Epithelial cell of esophagus (primary cell): ENCODE data around the gene JPH4.

Experiments used
- DNase-seq: peaks from one replicate; pipeline ENCODE4 v3.0.0; 2010; ENCODE audit warnings: low read depth
- H3K4me3 ChIP-seq: 2 replicates; pipeline ENCODE4 v1.5.1; 2011; ENCODE audit warnings: mild to moderate bottlenecking, low read length, control low read depth
- CTCF ChIP-seq: IDR thresholded peaks from 2 replicates; pipeline ENCODE4 v1.5.1; 2011; ENCODE audit warnings: low read depth, mild to moderate bottlenecking, low read length, control low read depth, inconsistent platforms; ENCODE audit not compliant: insufficient read depth; ENCODE audit errors: missing control alignments

The JPH4 gene

DNA sequence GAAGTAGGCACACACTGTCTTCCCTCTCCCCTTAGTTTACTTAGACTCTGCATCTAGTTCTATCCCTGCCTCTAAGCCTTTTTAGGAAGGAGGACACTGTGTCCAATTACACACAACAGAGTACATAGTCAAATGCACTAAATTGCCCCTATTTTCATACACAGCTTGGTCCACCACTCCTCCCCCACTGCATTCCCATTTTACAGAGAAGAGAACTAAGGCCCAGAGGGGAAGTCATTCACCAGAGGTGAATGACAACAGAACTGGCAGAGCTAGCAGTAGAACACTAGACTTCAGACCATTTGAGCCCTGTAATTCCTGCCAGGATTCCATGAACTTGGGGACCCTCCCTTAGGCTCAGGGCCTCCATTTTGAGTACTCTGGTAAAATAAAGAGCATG lies 1.1 kb upstream of the JPH4 start:
- no peak for DNase-seq
- no peak overlapping the region for H3K4me3 ChIP-seq
- TF ChIP-seq CTCF, result no peak

- no peak overlapping the region for H3K4me3 ChIP-seq
- no peak for DNase-seq
- TF ChIP-seq CTCF, result no peak
Measured at GRCh38 chr14:23579311-23579630, 681 bp upstream of the JPH4 start.

GRCh38 chr14:23577710-23578392 lies 739 bp downstream of the JPH4 start:
- H3K4me3 ChIP-seq, result no peak overlapping the region
- no peak for DNase-seq
- no peak for TF ChIP-seq CTCF

DNA sequence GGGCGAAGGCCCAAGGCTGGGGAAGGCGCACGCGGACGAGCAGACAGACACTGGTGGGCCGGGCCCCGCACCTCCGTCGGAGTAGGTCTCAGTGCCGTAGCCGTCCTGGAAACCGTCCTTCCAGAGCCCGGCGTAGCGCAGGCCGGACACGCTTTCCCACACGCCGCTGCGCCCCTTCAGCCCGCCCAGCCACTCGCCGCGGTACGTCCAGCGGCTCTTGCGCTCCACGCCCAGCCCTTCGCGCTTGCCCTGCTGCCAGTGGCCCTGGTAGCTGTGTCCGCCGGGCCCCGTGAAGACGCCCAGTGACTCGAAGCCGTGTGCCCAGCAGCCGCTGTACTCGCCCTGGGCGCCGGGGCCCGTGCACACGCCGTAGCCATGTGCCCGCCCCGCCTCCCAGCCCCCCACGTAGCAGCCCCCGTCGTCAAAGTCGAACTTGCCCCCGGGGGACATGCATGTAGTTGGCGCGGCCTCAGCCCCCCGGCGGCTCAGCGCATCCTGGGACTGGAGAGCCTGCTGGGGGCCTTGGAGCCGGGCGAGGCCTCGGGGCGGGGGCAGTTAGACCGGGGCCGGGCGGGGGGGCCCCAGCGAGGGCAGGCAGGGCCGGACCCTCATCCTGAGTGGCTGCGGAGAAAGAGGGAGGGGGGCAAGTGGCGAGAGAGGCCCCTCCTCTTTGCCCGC lies 1.4 kb downstream of the JPH4 start:
- no peak for TF ChIP-seq CTCF
- DNase-seq, result no peak
- H3K4me3 ChIP-seq, result no peak overlapping the region

DNA sequence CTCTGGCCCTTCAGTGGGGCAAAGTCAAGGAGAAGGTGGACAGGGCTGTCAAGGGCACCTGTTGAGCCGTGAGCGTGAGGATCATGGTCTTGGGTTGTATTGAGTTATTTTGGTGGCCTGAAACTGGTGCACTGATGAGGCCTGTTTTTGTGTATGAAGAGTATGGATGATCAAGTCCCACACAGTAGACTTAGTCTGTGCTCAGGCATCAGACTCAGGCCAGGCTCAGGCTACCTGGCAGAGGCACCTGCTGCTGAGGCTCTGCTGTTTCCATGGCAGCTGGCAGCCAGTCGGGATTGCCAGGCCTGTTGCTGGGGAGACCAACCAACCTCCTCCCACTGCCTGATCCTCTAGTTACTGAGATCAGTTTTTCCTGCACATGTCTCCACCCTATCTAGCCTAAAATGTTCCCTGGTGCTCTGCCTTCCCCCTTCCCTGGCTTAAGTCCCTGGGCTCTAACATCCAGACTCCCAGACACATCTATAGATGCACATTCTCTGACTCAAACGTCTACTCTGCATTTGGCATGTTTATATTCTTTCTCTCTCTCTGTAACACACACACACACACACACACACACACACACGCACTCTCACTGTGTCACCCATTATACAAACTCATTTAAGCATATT lies 5.1 kb downstream of the JPH4 start:
- H3K4me3 ChIP-seq, result no peak overlapping the region
- no peak for DNase-seq
- TF ChIP-seq CTCF, result no peak

DNA sequence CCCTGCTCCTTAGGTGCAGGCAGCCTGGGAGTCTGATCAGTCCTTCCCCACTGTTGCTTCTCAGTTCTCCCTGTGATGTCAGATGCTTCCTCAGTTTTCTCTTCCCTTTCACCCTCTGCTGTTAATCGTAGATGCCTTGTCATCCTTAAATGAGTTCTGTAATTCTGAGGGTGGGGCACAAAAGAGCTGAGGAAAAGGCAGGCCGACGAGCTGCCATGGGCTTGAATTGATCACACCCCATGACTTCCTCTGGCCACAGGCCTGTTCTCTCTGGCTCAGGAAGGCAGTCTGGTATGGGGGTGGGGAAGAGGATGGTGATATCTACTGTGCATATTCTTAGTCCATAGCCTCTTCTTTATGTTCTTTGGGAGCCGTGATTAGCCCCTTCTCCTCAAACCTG lies 5.8 kb downstream of the JPH4 start:
- TF ChIP-seq CTCF, result no peak
- H3K4me3 ChIP-seq, result no peak overlapping the region
- DNase-seq, result no peak

DNA sequence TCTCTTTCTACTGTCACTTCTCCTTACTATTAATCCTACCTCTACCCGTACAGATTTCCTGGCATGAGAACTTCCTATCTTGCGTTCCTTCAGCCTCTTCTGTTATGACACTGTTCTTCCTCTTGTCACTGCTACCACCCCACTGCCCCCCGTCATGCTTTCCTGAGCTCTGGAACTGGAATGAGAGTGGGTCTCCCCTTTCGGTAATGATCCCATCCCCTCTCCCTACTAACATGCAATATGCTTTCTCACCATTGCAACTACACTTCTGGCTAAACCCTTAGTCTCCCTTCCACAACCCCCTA lies 6.1 kb downstream of the JPH4 start:
- no peak overlapping the region for H3K4me3 ChIP-seq
- no peak for TF ChIP-seq CTCF
- DNase-seq, result no peak
